Transverse colon (tissue), 4 donors: ENCODE results near the gene KIAA1614. TPM values are rescaled to one million over a fixed set of nuclear protein-coding genes. Genes with fewer than 3 reads are reported as not detected.

Experiments
- DNase-seq: peaks from one replicate; pipeline ENCODE4 v3.0.0-alpha.2; 2019
- H3K27ac ChIP-seq, 4 donors: fragments of 200-600 bp; sonication (generic); 2 replicates each; pipeline ENCODE4 v1.5.1; 2016 to 2018; ENCODE audit warnings: inconsistent platforms in 4 of 4
- H3K27me3 ChIP-seq: fragments of 200-600 bp; sonication (generic); 2 replicates; pipeline ENCODE4 v1.5.1; 2017; ENCODE audit warnings: inconsistent platforms
- H3K36me3 ChIP-seq, 4 donors: fragments of 200-600 bp; sonication (generic); 2 replicates each; pipeline ENCODE4 v1.5.1; 2017 to 2019; ENCODE audit warnings: inconsistent platforms in 4 of 4
- H3K4me1 ChIP-seq, 4 donors: fragments of 200-600 bp; sonication (generic); 2 replicates each; pipeline ENCODE4 v1.5.1; 2017 to 2020; ENCODE audit warnings: inconsistent platforms in 4 of 4
- H3K4me3 ChIP-seq, 4 donors: fragments of 200-600 bp; sonication (generic); 1 replicate in 1 of 4; 2 replicates in 3 of 4; pipeline versions ENCODE4 v1.5.1 to v1.6.1; 2017 to 2019; ENCODE audit warnings: inconsistent platforms in 4 of 4
- H3K9me3 ChIP-seq, 2 donors: fragments of 200-600 bp; sonication (generic); 2 replicates each; pipeline ENCODE4 v1.5.1; 2017 to 2019; ENCODE audit warnings: inconsistent platforms in 2 of 2
- CTCF ChIP-seq, 5 experiments: fragments of 200-600 bp in 3 of 5; fragments of 450-650 bp in 2 of 5; sonication (generic) in 3 of 5; IDR thresholded peaks; 1 replicate in 2 of 5; 2 replicates in 3 of 5; pipeline ENCODE4 v1.5.1; 2016 to 2017; ENCODE audit warnings: antibody characterized with exemption in 5 of 5, inconsistent platforms in 3 of 5, mild to moderate bottlenecking in 2 of 5, moderate library complexity in 1 of 5
- EP300 ChIP-seq: sonication (generic); formaldehyde crosslinking; IDR thresholded peaks from one replicate; pipeline ENCODE4 v1.6.1; 2017; ENCODE audit warnings: antibody characterized with exemption, low read depth
- POLR2A ChIP-seq: fragments of 450-650 bp; IDR thresholded peaks from one replicate; pipeline ENCODE4 v1.6.1; 2016; ENCODE audit warnings: antibody characterized with exemption, mild to moderate bottlenecking, moderate library complexity
- POLR2AphosphoS5 ChIP-seq, 3 donors: sonication (generic); formaldehyde crosslinking; IDR thresholded peaks; one replicate each; pipeline ENCODE4 v1.6.1; 2016; ENCODE audit warnings: antibody characterized with exemption in 3 of 3
- WGBS, 2 donors: methylation state at CpG; one replicate each; pipeline ENCODE4 v1.1.5; 2018; ENCODE audit warnings: low coverage in 1 of 2; 5-methylcytosine and 5-hydroxymethylcytosine counted together
- in situ Hi-C, 4 donors: fragments of 200-750 bp; cut with MboI; loops; one replicate each; pipeline versions ENCODE4 v1.15.0 to v1.15.1; 2017; ENCODE audit warnings: low sequenced_read_pairs in 3 of 4, low pct_ligation_motif_present in 1 of 4, low pct_unique_long_range_greater_than_20kb in 1 of 4
- intact Hi-C: fragments of 100-400 bp; cut with DNase I; formaldehyde crosslinking; loops from one replicate; pipeline ENCODE4 v1.15.1; 2023; ENCODE audit warnings: low total_unique reads
- total RNA-seq, 4 donors: library from RNA; depleted of rRNA; stranded (reverse); fragments of >200 nt; gene quantifications; one replicate each; pipeline ENCODE4 v1.1.0, GENCODE V29; 2016

Gene KIAA1614
- total RNA-seq, 4 donors from 2014 or later = 2.3 to 9.4 (median 2.8) TPM

- H3K36me3 ChIP-seq = no peaks in the 10 kb centered on the region
- 65 to 66% methylated on average over 4 to 5 of the region's 5 CpGs for WGBS, 2 donors
- TF ChIP-seq POLR2AphosphoS5 (IDR thresholded peaks at IDR 0.05) = no peak
- TF ChIP-seq CTCF (IDR thresholded peaks at IDR 0.05) = no peak
- no peak for TF ChIP-seq POLR2A
- TF ChIP-seq EP300 = no peak
- intact Hi-C loops = no loop called here
- no peak overlapping the region for H3K27ac ChIP-seq
- H3K4me3 ChIP-seq = no peak overlapping the region
- no peak for DNase-seq
- in situ Hi-C loops = loop anchor here in 1 of 4 donors (25.0 kb wide), 1 partner anchor 264 kb away; no protein-coding TSS in a partner anchor
- no peaks in the 10 kb centered on the region for H3K27me3 ChIP-seq
- H3K4me1 ChIP-seq = no peaks in the 10 kb centered on the region
- H3K9me3 ChIP-seq = no peaks in the 10 kb centered on the region
These were observed 14.1 kb upstream of the KIAA1614 start for GRCh38 chr1:180898441-180899219.

GRCh38 chr1:180899262-180899661 is 13.4 kb upstream of the KIAA1614 start:
- Histone ChIP-seq H3K4me1 (no peaks in the 10 kb centered on the region), H3K27ac (no peak overlapping the region), H3K36me3 (no peaks in the 10 kb centered on the region), H3K9me3 (no peaks in the 10 kb centered on the region), H3K27me3 (no peaks in the 10 kb centered on the region), H3K4me3 (no peak overlapping the region)
- DNase-seq = no peak
- 93% methylated on average over 7 of the region's 7 CpGs; no CpG with 5 or more reads in 1 of the 2 donors for WGBS, 2 donors
- in situ Hi-C loops (loop anchor here in 1 of 4 donors (25.0 kb wide), 1 partner anchor 263 kb away; no protein-coding TSS in a partner anchor), intact Hi-C loops (no loop called here)
- TF ChIP-seq CTCF (IDR thresholded peaks at IDR 0.05) = no peak
- TF ChIP-seq EP300 = no peak
- no peak for TF ChIP-seq POLR2A

- Histone ChIP-seq H3K4me1 (no peaks in the 10 kb centered on the region), H3K27me3 (no peaks in the 10 kb centered on the region), H3K4me3 (no peak overlapping the region), H3K9me3 (no peaks in the 10 kb centered on the region), H3K27ac (no peak overlapping the region), H3K36me3 (no peaks in the 10 kb centered on the region)
- no peak for DNase-seq
- intact Hi-C loops (no loop called here), in situ Hi-C loops (no loop called here)
- TF ChIP-seq EP300 (no peak), CTCF (IDR thresholded peaks at IDR 0.05) (no peak), POLR2A (no peak), POLR2AphosphoS5 (IDR thresholded peaks at IDR 0.05) (no peak)
- 79 to 86% methylated on average over 5 to 13 of the region's 13 CpGs for WGBS, 2 donors
These were observed 11.4 kb upstream of the KIAA1614 start for GRCh38 chr1:180901076-180901990.

DNA sequence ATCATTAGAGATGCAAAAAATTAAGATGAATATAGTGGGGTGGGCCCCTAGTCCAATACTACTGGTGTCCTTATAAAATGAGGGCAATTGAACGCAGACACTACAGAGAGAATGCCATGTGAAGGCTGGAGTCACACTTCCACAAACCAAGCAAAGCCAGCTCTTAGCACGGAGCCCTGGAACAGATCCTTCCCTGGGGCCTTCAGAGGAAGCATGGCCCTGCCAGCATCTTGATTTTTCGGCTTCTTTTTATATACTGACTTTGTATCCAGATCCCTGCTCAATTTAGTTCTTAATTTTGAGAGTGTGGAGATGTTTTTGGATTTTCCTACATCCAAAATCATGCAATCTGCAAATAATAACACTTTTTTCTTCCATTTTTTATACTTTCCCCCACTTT is 10.2 kb upstream of the KIAA1614 start:
- intact Hi-C loops = no loop called here
- Histone ChIP-seq H3K36me3 (no peaks in the 10 kb centered on the region), H3K4me3 (no peak overlapping the region), H3K4me1 (no peaks in the 10 kb centered on the region), H3K27ac (no peak overlapping the region), H3K27me3 (no peaks in the 10 kb centered on the region), H3K9me3 (no peaks in the 10 kb centered on the region)
- in situ Hi-C loops = no loop called here
- 55 to 83% methylated on average over 2 to 3 of the region's 3 CpGs for WGBS, 2 donors
- no peak for TF ChIP-seq POLR2A
- TF ChIP-seq EP300 = no peak
- no peak for TF ChIP-seq CTCF (IDR thresholded peaks at IDR 0.05)
- no peak for TF ChIP-seq POLR2AphosphoS5 (IDR thresholded peaks at IDR 0.05)
- DNase-seq = no peak
